AG09309 (cell line): Measurements from ENCODE around the gene S100P.

Experiments used
- DNase-seq: peaks from one replicate; pipeline ENCODE4 v3.0.0-alpha.2; 2010; ENCODE audit warnings: low read depth
- H3K4me3 ChIP-seq: 2 replicates; pipeline ENCODE4 v1.5.1; 2011; ENCODE audit warnings: mild to moderate bottlenecking, low read depth, low read length, moderate library complexity; ENCODE audit not compliant: control insufficient read depth
- CTCF ChIP-seq: IDR thresholded peaks from 2 replicates; pipeline ENCODE4 v1.5.1; 2011; ENCODE audit warnings: mild to moderate bottlenecking, low read depth, low read length, inconsistent platforms; ENCODE audit not compliant: insufficient read depth, control insufficient read depth; ENCODE audit errors: missing control alignments

S100P gene

GRCh38 chr4:6731318-6731675 lies 37.6 kb downstream of the S100P start:
- no peak for TF ChIP-seq CTCF
- no peak for DNase-seq
- H3K4me3 ChIP-seq = no peak overlapping the region

GRCh38 chr4:6731780-6732179 lies 38.1 kb downstream of the S100P start:
- TF ChIP-seq CTCF = no peak
- H3K4me3 ChIP-seq = no peak overlapping the region
- DNase-seq = no peak

GRCh38 chr4:6732441-6733357 lies 39.0 kb downstream of the S100P start:
- no peak for TF ChIP-seq CTCF
- H3K4me3 ChIP-seq = no peak overlapping the region
- DNase-seq = peak; percentile 79

- no peak for DNase-seq
Measured at GRCh38 chr4:6733358-6734164, 39.9 kb downstream of the S100P start.

GRCh38 chr4:6734165-6734786 lies 40.6 kb downstream of the S100P start:
- no peak for TF ChIP-seq CTCF
- no peak overlapping the region for H3K4me3 ChIP-seq
- DNase-seq = no peak

More at GRCh38 chr4:6733358-6734164, 39.9 kb downstream of the S100P start:
- no peak overlapping the region for H3K4me3 ChIP-seq
- TF ChIP-seq CTCF = no peak

GRCh38 chr4:6739920-6740319 lies 46.2 kb downstream of the S100P start:
- no peak overlapping the region for H3K4me3 ChIP-seq
- no peak for TF ChIP-seq CTCF

More at GRCh38 chr4:6739920-6740319, 46.2 kb downstream of the S100P start:
- no peak for DNase-seq
